AG08395 (cell line): Measurements from ENCODE around the gene TPSB2.

Source experiments
- DNase-seq: peaks from one replicate; pipeline ENCODE4 v3.0.0; 2012; ENCODE audit warnings: mixed read lengths, low spot score

The TPSB2 gene

GRCh38 chr16:1181404-1182315, 48.3 kb downstream of the TPSB2 start:
- no peak for DNase-seq

- no peak for DNase-seq
Measured at GRCh38 chr16:1180549-1181403, 49.2 kb downstream of the TPSB2 start.
